Neural cell (in vitro differentiated cells): ENCODE data around the gene GTF2F2. TPM values are rescaled to one million over a fixed set of nuclear protein-coding genes. Genes with fewer than 3 reads are reported as not detected.

ENCODE experiments used
- H2AFZ ChIP-seq: fragments of 200-600, 300-800 bp; sonication (generic), shearing (Covaris generic); 2 replicates; pipeline ENCODE4 v1.6.0; 2014; ENCODE audit warnings: low read depth, mild to moderate bottlenecking, antibody characterized with exemption, low read length, moderate library complexity
- H3F3A ChIP-seq: fragments of 200-600 bp; shearing (Covaris generic); 2 replicates; pipeline ENCODE4 v1.6.1; 2016; ENCODE audit warnings: mild to moderate bottlenecking, moderate library complexity, mixed read lengths, antibody characterized with exemption, low read length; ENCODE audit not compliant: insufficient read depth, poor library complexity, severe bottlenecking
- H3K27ac ChIP-seq: fragments of 200-600, 300-800 bp; sonication (generic), shearing (Covaris generic); 2 replicates; pipeline ENCODE4 v1.5.1; 2014; ENCODE audit warnings: mild to moderate bottlenecking, low read length, moderate library complexity
- H3K27me3 ChIP-seq: fragments of 300-800, 200-600 bp; sonication (generic), shearing (Covaris generic); 2 replicates; pipeline ENCODE4 v1.6.0; 2014; ENCODE audit warnings: mild to moderate bottlenecking, low read depth, low read length, moderate library complexity; ENCODE audit not compliant: insufficient read depth
- H3K36me3 ChIP-seq: fragments of 300-800, 200-600 bp; sonication (generic), shearing (Covaris generic); 2 replicates; pipeline ENCODE4 v1.5.1; 2014; ENCODE audit warnings: mild to moderate bottlenecking, antibody characterized with exemption, low read length, moderate library complexity; ENCODE audit not compliant: insufficient read depth
- H3K4me2 ChIP-seq: fragments of 300-800, 200-600 bp; sonication (generic), shearing (Covaris generic); 2 replicates; pipeline ENCODE4 v1.6.0; 2014; ENCODE audit warnings: mild to moderate bottlenecking, low read length
- H3K4me3 ChIP-seq: fragments of 300-800, 200-600 bp; sonication (generic), shearing (Covaris generic); 2 replicates; pipeline ENCODE4 v1.5.1; 2014; ENCODE audit warnings: mild to moderate bottlenecking, low read length, moderate library complexity
- H3K79me2 ChIP-seq: fragments of 200-600 bp; shearing (Covaris generic); replicated peaks from 2 replicates; pipeline ENCODE4 v1.6.0; 2014; ENCODE audit warnings: mild to moderate bottlenecking, low read length, moderate library complexity; ENCODE audit not compliant: insufficient read depth
- H3K9ac ChIP-seq: fragments of 300-800, 200-600 bp; sonication (generic), shearing (Covaris generic); 2 replicates; pipeline ENCODE4 v1.6.1; 2016; ENCODE audit warnings: mild to moderate bottlenecking, low read length, mixed read lengths
- H3K9me2 ChIP-seq: fragments of 200-600 bp; shearing (Covaris generic); 2 replicates; pipeline ENCODE4 v1.6.1; 2016; ENCODE audit warnings: mild to moderate bottlenecking, low read length, mixed read lengths; ENCODE audit not compliant: insufficient read depth
- H3K9me3 ChIP-seq: fragments of 200-600, 300-800 bp; sonication (generic), shearing (Covaris generic); 2 replicates; pipeline ENCODE4 v1.6.1; 2016; ENCODE audit warnings: mild to moderate bottlenecking, mixed run types, low read length, moderate library complexity, mixed read lengths
- H4K20me1 ChIP-seq: fragments of 200-600 bp; shearing (Covaris generic); 2 replicates; pipeline ENCODE4 v1.6.1; 2016; ENCODE audit warnings: mild to moderate bottlenecking, mixed run types; ENCODE audit not compliant: insufficient read depth
- EP300 ChIP-seq: fragments of 450-650 bp; conservative IDR thresholded peaks from 2 replicates; pipeline ENCODE4 v1.6.1; 2014; ENCODE audit warnings: antibody characterized with exemption, mild to moderate bottlenecking, moderate library complexity; ENCODE audit not compliant: poor library complexity, severe bottlenecking
- EZH2 ChIP-seq: fragments of 200-600, 300-800 bp; shearing (Covaris generic), sonication (generic); IDR thresholded peaks from 2 replicates; pipeline ENCODE4 v1.6.1; 2014; ENCODE audit warnings: antibody characterized with exemption, low read length, borderline replicate concordance, mild to moderate bottlenecking; ENCODE audit not compliant: insufficient read depth, poor library complexity, severe bottlenecking
- MXI1 ChIP-seq: fragments of 450-650 bp; conservative IDR thresholded peaks from 2 replicates; pipeline ENCODE4 v1.6.1; 2014; ENCODE audit warnings: antibody characterized with exemption, mild to moderate bottlenecking; ENCODE audit not compliant: poor library complexity, severe bottlenecking
- POLR2AphosphoS5 ChIP-seq: IDR thresholded peaks from 2 replicates; pipeline ENCODE4 v1.6.1; 2012
- RAD21 ChIP-seq: fragments of 450-650 bp; conservative IDR thresholded peaks from 2 replicates; pipeline ENCODE4 v1.6.1; 2014; ENCODE audit warnings: antibody characterized with exemption, mild to moderate bottlenecking, moderate library complexity
- SMC3 ChIP-seq: fragments of 450-650 bp; conservative IDR thresholded peaks from 2 replicates; pipeline ENCODE4 v1.6.1; 2014; ENCODE audit warnings: antibody characterized with exemption, mild to moderate bottlenecking, moderate library complexity; ENCODE audit not compliant: poor library complexity
- TAF1 ChIP-seq: IDR thresholded peaks from 2 replicates; pipeline ENCODE4 v1.6.1; 2012; ENCODE audit warnings: low read depth
- polyA plus RNA-seq: library from polyadenylated mRNA; depleted of rRNA; stranded (reverse); fragments of >200 nt; gene quantifications from 2 replicates; pipeline ENCODE4 v1.2.3, GENCODE V29; 2014
- TF ChIP-seq, protein P1 (sequence below): IDR thresholded peaks from 2 replicates; pipeline ENCODE4 v1.6.1; 2012; ENCODE audit warnings: borderline replicate concordance
- TF ChIP-seq, protein P2 (sequence below): fragments of 450-650 bp; IDR thresholded peaks from 2 replicates; pipeline ENCODE4 v1.5.1; 2014; ENCODE audit warnings: antibody characterized with exemption, mild to moderate bottlenecking, moderate library complexity; ENCODE audit not compliant: poor library complexity, severe bottlenecking

Gene GTF2F2
- polyA plus RNA-seq, 1 donor from 2014 or later, result 29.6 TPM

DNA sequence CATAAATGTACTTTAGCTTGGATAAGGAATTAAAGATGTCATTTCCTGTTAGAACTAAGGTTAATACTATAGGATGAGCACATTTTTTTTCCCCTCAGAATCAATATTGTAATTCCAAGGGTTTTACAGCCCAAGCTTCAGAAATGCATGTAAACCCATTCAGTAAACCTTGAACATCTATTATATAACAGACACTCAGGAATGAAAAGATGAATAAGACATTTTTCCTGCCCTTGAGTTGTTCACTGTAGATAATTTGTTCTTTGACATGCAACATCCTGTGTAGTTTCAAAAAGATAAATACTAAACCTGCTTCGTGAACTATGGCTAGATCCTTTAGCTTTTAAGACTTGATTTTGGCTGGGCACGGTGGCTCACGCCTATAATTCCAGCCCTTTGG is 102.2 kb downstream of the GTF2F2 start:
- H3K4me2 ChIP-seq, result no peak overlapping the region
- no peaks in the 10 kb centered on the region for H3K9me2 ChIP-seq
- no peaks in the 10 kb centered on the region for H3K79me2 ChIP-seq
- no peak overlapping the region for H3K4me3 ChIP-seq
- no peak overlapping the region for H3K27ac ChIP-seq
- no peaks in the 10 kb centered on the region for H4K20me1 ChIP-seq
- H3K9me3 ChIP-seq, result no peaks in the 10 kb centered on the region
- no peak overlapping the region for H3K9ac ChIP-seq
- TF ChIP-seq, protein P1, sequence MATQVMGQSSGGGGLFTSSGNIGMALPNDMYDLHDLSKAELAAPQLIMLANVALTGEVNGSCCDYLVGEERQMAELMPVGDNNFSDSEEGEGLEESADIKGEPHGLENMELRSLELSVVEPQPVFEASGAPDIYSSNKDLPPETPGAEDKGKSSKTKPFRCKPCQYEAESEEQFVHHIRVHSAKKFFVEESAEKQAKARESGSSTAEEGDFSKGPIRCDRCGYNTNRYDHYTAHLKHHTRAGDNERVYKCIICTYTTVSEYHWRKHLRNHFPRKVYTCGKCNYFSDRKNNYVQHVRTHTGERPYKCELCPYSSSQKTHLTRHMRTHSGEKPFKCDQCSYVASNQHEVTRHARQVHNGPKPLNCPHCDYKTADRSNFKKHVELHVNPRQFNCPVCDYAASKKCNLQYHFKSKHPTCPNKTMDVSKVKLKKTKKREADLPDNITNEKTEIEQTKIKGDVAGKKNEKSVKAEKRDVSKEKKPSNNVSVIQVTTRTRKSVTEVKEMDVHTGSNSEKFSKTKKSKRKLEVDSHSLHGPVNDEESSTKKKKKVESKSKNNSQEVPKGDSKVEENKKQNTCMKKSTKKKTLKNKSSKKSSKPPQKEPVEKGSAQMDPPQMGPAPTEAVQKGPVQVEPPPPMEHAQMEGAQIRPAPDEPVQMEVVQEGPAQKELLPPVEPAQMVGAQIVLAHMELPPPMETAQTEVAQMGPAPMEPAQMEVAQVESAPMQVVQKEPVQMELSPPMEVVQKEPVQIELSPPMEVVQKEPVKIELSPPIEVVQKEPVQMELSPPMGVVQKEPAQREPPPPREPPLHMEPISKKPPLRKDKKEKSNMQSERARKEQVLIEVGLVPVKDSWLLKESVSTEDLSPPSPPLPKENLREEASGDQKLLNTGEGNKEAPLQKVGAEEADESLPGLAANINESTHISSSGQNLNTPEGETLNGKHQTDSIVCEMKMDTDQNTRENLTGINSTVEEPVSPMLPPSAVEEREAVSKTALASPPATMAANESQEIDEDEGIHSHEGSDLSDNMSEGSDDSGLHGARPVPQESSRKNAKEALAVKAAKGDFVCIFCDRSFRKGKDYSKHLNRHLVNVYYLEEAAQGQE, result no peak
- no peak for TF ChIP-seq POLR2AphosphoS5
- TF ChIP-seq EZH2, result no peak
- TF ChIP-seq EP300, result no peak
- no peak for TF ChIP-seq RAD21
- no peak for TF ChIP-seq SMC3
- no peak for TF ChIP-seq TAF1
- TF ChIP-seq MXI1, result no peak
- TF ChIP-seq, protein P2, sequence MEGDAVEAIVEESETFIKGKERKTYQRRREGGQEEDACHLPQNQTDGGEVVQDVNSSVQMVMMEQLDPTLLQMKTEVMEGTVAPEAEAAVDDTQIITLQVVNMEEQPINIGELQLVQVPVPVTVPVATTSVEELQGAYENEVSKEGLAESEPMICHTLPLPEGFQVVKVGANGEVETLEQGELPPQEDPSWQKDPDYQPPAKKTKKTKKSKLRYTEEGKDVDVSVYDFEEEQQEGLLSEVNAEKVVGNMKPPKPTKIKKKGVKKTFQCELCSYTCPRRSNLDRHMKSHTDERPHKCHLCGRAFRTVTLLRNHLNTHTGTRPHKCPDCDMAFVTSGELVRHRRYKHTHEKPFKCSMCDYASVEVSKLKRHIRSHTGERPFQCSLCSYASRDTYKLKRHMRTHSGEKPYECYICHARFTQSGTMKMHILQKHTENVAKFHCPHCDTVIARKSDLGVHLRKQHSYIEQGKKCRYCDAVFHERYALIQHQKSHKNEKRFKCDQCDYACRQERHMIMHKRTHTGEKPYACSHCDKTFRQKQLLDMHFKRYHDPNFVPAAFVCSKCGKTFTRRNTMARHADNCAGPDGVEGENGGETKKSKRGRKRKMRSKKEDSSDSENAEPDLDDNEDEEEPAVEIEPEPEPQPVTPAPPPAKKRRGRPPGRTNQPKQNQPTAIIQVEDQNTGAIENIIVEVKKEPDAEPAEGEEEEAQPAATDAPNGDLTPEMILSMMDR, result no peak
- H3F3A ChIP-seq, result no peaks in the 10 kb centered on the region
- H3K36me3 ChIP-seq, result no peaks in the 10 kb centered on the region
- no peaks in the 10 kb centered on the region for H3K27me3 ChIP-seq
- H2AFZ ChIP-seq, result no peak overlapping the region

DNA sequence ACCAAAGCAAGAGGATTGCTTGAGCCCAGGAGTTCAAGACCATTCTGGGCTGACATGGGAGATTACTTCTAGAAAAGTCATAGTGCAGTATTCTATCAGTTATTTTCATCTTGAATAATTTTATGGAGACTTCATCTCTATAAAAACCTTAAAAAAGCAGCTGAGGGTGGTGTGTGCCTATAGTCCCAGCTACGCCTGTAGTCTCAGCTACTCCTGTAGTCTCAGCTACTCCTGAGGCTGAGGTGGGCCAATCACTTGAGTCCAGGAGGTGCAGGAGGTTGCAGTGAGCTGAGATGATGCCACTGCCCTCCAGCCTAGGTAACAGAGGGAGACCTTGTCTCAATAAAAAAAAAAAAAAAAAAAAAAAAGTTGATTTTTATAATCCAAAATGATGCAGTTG is 102.6 kb downstream of the GTF2F2 start:
- Histone ChIP-seq H3K9me3 (no peaks in the 10 kb centered on the region), H3K79me2 (no peaks in the 10 kb centered on the region), H3K4me2 (no peak overlapping the region), H3K4me3 (no peak overlapping the region), H3K36me3 (no peaks in the 10 kb centered on the region), H3K9me2 (no peaks in the 10 kb centered on the region), H3K9ac (no peak overlapping the region), H3F3A (no peaks in the 10 kb centered on the region), H2AFZ (no peak overlapping the region), H3K27ac (no peak overlapping the region), H4K20me1 (no peaks in the 10 kb centered on the region), H3K27me3 (no peaks in the 10 kb centered on the region)
- TF ChIP-seq TAF1 (no peak), EZH2 (no peak), POLR2AphosphoS5 (no peak), MXI1 (no peak), RAD21 (no peak), SMC3 (no peak), EP300 (no peak)
- TF ChIP-seq, protein P2, result no peak
- TF ChIP-seq, protein P1, result no peak
